WTC11 (cell line): Measurements from ENCODE around the gene CAST. TPM values are rescaled to one million over a fixed set of nuclear protein-coding genes. Genes with fewer than 3 reads are reported as not detected.

Experiments used
- ATAC-seq: fragments of 200-7000 bp; cut with Tn5 transposase; 2 replicates; pipeline ENCODE4 v1.10.0; 2021; ENCODE audit warnings: mild to moderate bottlenecking, moderate library complexity
- CTCF ChIA-PET: fragments of 300-600 bp; sonication (Branson Sonifier 250); formaldehyde crosslinking; loops from one replicate; lab custom pipeline; 2021; ENCODE audit warnings: antibody characterized with exemption; lab: Charles Lee
- POLR2A ChIA-PET: fragments of 350-600 bp; sonication (Branson Sonifier 250); formaldehyde crosslinking; loops from one replicate; lab custom pipeline; 2021; ENCODE audit warnings: antibody characterized with exemption; lab: Charles Lee
- DNase-seq: peaks from one replicate; pipeline ENCODE4 v3.0.0; 2021; ENCODE audit warnings: low spot score
- H3K27ac Mint-ChIP-seq: 2 replicates; pipeline ENCODE4 v1.8.0; 2021; ENCODE audit warnings: mixed read lengths
- H3K27me3 Mint-ChIP-seq: 2 replicates; pipeline ENCODE4 v1.8.0; 2021; ENCODE audit warnings: low read depth, mild to moderate bottlenecking, moderate library complexity, mixed read lengths
- H3K36me3 Mint-ChIP-seq: 2 replicates; pipeline ENCODE4 v1.8.0; 2021; ENCODE audit warnings: mixed read lengths
- H3K4me1 Mint-ChIP-seq: 2 replicates; pipeline ENCODE4 v1.8.0; 2022; ENCODE audit warnings: mixed read lengths
- H3K4me3 Mint-ChIP-seq: 2 replicates; pipeline ENCODE4 v1.8.0; 2021; ENCODE audit warnings: mild to moderate bottlenecking, moderate library complexity, mixed read lengths
- H3K9me3 Mint-ChIP-seq: 2 replicates; pipeline ENCODE4 v1.8.0; 2021; ENCODE audit warnings: mixed read lengths
- ATF2 ChIP-seq: sonication (generic); formaldehyde crosslinking; IDR thresholded peaks from 2 replicates; pipeline ENCODE4 v1.8.1; 2022; ENCODE audit warnings: low read depth, missing genetic modification reagents, borderline replicate concordance
- EMX1 ChIP-seq: fragments of 250-450 bp; sonication (Bioruptor Pico); IDR thresholded peaks from 2 replicates; pipeline ENCODE4 v1.8.0; 2021; ENCODE audit warnings: mild to moderate bottlenecking
- ETV6 ChIP-seq: sonication (generic); formaldehyde crosslinking; IDR thresholded peaks from 2 replicates; pipeline ENCODE4 v1.8.1; 2022; ENCODE audit warnings: mild to moderate bottlenecking, missing genetic modification reagents
- FOXP1 ChIP-seq: sonication (generic); formaldehyde crosslinking; IDR thresholded peaks from 2 replicates; pipeline ENCODE4 v1.8.0; 2022; ENCODE audit warnings: missing genetic modification reagents, mild to moderate bottlenecking, moderate library complexity, borderline replicate concordance
- GTF2I ChIP-seq: fragments of 250-450 bp; sonication (Bioruptor Pico); conservative IDR thresholded peaks from 2 replicates; pipeline ENCODE4 v1.4.0; 2021; ENCODE audit warnings: mild to moderate bottlenecking
- HMGA2 ChIP-seq: fragments of 250-450 bp; sonication (Bioruptor Pico); IDR thresholded peaks from 2 replicates; pipeline ENCODE4 v1.4.0; 2021; ENCODE audit warnings: mild to moderate bottlenecking, moderate library complexity
- IRF2 ChIP-seq: sonication (generic); formaldehyde crosslinking; IDR thresholded peaks from 2 replicates; pipeline ENCODE4 v1.8.0; 2022; ENCODE audit warnings: low read depth, missing genetic modification reagents, borderline replicate concordance
- JUN ChIP-seq: sonication (generic); formaldehyde crosslinking; IDR thresholded peaks from 2 replicates; pipeline ENCODE4 v1.8.0; 2023; ENCODE audit warnings: mild to moderate bottlenecking, missing genetic modification reagents
- MLX ChIP-seq: sonication (generic); formaldehyde crosslinking; IDR thresholded peaks from 2 replicates; pipeline ENCODE4 v1.8.1; 2023; ENCODE audit warnings: mild to moderate bottlenecking, missing genetic modification reagents, moderate library complexity
- NR2C2 ChIP-seq: sonication (generic); formaldehyde crosslinking; IDR thresholded peaks from 2 replicates; pipeline ENCODE4 v1.8.0; 2022; ENCODE audit warnings: mild to moderate bottlenecking, missing genetic modification reagents
- RELA ChIP-seq: sonication (generic); formaldehyde crosslinking; IDR thresholded peaks from 2 replicates; pipeline ENCODE4 v1.8.1; 2022; ENCODE audit warnings: missing genetic modification reagents, mild to moderate bottlenecking, borderline replicate concordance
- RORB ChIP-seq: fragments of 250-450 bp; sonication (Bioruptor Pico); IDR thresholded peaks from 2 replicates; pipeline ENCODE4 v1.9.0; 2021; ENCODE audit warnings: mild to moderate bottlenecking
- STAT6 ChIP-seq: sonication (generic); formaldehyde crosslinking; conservative IDR thresholded peaks from 2 replicates; pipeline ENCODE4 v1.8.1; 2023; ENCODE audit warnings: mild to moderate bottlenecking, low read depth, missing genetic modification reagents, moderate library complexity
- ZMAT4 ChIP-seq: fragments of 250-450 bp; sonication (Bioruptor Pico); IDR thresholded peaks from 2 replicates; pipeline ENCODE4 v1.9.0; 2021; ENCODE audit warnings: mild to moderate bottlenecking
- ZNF232 ChIP-seq: sonication (generic); formaldehyde crosslinking; IDR thresholded peaks from 2 replicates; pipeline ENCODE4 v1.8.0; 2022; ENCODE audit warnings: mild to moderate bottlenecking, missing genetic modification reagents
- ZNF263 ChIP-seq: sonication (generic); formaldehyde crosslinking; IDR thresholded peaks from 2 replicates; pipeline ENCODE4 v1.8.1; 2022; ENCODE audit warnings: low read depth, mild to moderate bottlenecking, moderate library complexity, missing genetic modification reagents
- ZNF396 ChIP-seq: fragments of 250-450 bp; sonication (Bioruptor Pico); IDR thresholded peaks from 2 replicates; pipeline ENCODE4 v1.8.0; 2021; ENCODE audit warnings: mild to moderate bottlenecking, moderate library complexity, borderline replicate concordance
- ZNF423 ChIP-seq: fragments of 250-450 bp; sonication (Bioruptor Pico); IDR thresholded peaks from 2 replicates; pipeline ENCODE4 v2.1.2; 2022; ENCODE audit warnings: mild to moderate bottlenecking, moderate library complexity
- total RNA-seq: library from RNA; stranded (reverse); gene quantifications from 3 replicates; pipeline ENCODE4 v1.2.3, GENCODE V29; 2021
- TF ChIP-seq, protein P1 (sequence below): sonication (generic); formaldehyde crosslinking; IDR thresholded peaks from 2 replicates; pipeline ENCODE4 v1.8.1; 2023; ENCODE audit warnings: mild to moderate bottlenecking, missing genetic modification reagents
- TF ChIP-seq, protein P2 (sequence below): fragments of 200-600 bp; IDR thresholded peaks from 2 replicates; pipeline ENCODE4 v1.8.0; 2022; ENCODE audit warnings: antibody characterized with exemption
- TF ChIP-seq, protein P3 (sequence below): sonication (generic); formaldehyde crosslinking; IDR thresholded peaks from 2 replicates; pipeline ENCODE4 v1.8.0; 2023; ENCODE audit warnings: missing genetic modification reagents
- TF ChIP-seq, protein P4 (sequence below): sonication (generic); formaldehyde crosslinking; IDR thresholded peaks from 2 replicates; pipeline ENCODE4 v1.8.0; 2022; ENCODE audit warnings: missing genetic modification reagents

CAST gene
- total RNA-seq, 1 experiment from 2014 or later, result 40.0 TPM

DNA sequence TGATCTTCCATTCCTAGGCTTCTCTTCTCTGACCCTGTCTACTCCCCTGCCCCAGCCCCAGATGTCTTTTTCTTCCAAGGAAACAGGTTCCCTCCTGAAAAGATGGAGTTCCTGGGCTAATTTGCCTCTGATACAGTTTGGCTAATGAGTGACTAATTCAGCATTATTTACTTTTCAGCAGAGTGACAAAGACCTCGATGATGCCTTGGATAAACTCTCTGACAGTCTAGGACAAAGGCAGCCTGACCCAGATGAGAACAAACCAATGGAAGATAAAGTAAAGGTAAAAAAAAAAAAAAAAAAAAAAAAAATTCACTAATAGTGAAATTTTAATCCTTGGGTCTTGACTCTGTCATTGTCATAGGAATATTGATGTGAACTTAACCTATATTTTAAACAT lies 102.9 kb downstream of the CAST start (continued):
- TF ChIP-seq, protein P1, sequence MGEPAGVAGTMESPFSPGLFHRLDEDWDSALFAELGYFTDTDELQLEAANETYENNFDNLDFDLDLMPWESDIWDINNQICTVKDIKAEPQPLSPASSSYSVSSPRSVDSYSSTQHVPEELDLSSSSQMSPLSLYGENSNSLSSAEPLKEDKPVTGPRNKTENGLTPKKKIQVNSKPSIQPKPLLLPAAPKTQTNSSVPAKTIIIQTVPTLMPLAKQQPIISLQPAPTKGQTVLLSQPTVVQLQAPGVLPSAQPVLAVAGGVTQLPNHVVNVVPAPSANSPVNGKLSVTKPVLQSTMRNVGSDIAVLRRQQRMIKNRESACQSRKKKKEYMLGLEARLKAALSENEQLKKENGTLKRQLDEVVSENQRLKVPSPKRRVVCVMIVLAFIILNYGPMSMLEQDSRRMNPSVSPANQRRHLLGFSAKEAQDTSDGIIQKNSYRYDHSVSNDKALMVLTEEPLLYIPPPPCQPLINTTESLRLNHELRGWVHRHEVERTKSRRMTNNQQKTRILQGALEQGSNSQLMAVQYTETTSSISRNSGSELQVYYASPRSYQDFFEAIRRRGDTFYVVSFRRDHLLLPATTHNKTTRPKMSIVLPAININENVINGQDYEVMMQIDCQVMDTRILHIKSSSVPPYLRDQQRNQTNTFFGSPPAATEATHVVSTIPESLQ (CRISPR knock-in tag), result no peak
- TF ChIP-seq ZNF263 (no peak), HMGA2 (CRISPR knock-in tag) (no peak), FOXP1 (no peak), STAT6 (CRISPR knock-in tag) (no peak), ZMAT4 (no peak), ATF2 (no peak), ZNF423 (CRISPR knock-in tag) (no peak)

- Mint-ChIP-seq H3K4me1 (peaks cover 9% of the 10 kb centered on the region), H3K27me3 (no peaks in the 10 kb centered on the region), H3K4me3 (no peak overlapping the region), H3K27ac (peak overlapping the region; percentile 7; the same call in 1 of the 2 replicates), H3K36me3 (peaks cover 21% of the 10 kb centered on the region), H3K9me3 (no peaks in the 10 kb centered on the region)
- CTCF ChIA-PET, result interaction anchor here (0.8 to 1.5 kb wide), 3 partner anchors 17 to 374 kb away, joined by 3 to 4 read pairs (median 3); partner anchors contain the start of gene LIX1
- DNase-seq (no peak), ATAC-seq (peak; percentile 76)
- POLR2A ChIA-PET, result no interaction called here
- TF ChIP-seq ZNF232 (CRISPR knock-in tag), result no peak
- TF ChIP-seq MLX (CRISPR knock-in tag), result no peak
- TF ChIP-seq GTF2I (CRISPR knock-in tag), result no peak
- no peak for TF ChIP-seq ETV6 (CRISPR knock-in tag)
- no peak for TF ChIP-seq EMX1
- no peak for TF ChIP-seq IRF2
- TF ChIP-seq, protein P2, sequence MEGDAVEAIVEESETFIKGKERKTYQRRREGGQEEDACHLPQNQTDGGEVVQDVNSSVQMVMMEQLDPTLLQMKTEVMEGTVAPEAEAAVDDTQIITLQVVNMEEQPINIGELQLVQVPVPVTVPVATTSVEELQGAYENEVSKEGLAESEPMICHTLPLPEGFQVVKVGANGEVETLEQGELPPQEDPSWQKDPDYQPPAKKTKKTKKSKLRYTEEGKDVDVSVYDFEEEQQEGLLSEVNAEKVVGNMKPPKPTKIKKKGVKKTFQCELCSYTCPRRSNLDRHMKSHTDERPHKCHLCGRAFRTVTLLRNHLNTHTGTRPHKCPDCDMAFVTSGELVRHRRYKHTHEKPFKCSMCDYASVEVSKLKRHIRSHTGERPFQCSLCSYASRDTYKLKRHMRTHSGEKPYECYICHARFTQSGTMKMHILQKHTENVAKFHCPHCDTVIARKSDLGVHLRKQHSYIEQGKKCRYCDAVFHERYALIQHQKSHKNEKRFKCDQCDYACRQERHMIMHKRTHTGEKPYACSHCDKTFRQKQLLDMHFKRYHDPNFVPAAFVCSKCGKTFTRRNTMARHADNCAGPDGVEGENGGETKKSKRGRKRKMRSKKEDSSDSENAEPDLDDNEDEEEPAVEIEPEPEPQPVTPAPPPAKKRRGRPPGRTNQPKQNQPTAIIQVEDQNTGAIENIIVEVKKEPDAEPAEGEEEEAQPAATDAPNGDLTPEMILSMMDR, result no peak
- TF ChIP-seq, protein P3, sequence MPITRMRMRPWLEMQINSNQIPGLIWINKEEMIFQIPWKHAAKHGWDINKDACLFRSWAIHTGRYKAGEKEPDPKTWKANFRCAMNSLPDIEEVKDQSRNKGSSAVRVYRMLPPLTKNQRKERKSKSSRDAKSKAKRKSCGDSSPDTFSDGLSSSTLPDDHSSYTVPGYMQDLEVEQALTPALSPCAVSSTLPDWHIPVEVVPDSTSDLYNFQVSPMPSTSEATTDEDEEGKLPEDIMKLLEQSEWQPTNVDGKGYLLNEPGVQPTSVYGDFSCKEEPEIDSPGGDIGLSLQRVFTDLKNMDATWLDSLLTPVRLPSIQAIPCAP (CRISPR knock-in tag), result no peak
- TF ChIP-seq, protein P4, sequence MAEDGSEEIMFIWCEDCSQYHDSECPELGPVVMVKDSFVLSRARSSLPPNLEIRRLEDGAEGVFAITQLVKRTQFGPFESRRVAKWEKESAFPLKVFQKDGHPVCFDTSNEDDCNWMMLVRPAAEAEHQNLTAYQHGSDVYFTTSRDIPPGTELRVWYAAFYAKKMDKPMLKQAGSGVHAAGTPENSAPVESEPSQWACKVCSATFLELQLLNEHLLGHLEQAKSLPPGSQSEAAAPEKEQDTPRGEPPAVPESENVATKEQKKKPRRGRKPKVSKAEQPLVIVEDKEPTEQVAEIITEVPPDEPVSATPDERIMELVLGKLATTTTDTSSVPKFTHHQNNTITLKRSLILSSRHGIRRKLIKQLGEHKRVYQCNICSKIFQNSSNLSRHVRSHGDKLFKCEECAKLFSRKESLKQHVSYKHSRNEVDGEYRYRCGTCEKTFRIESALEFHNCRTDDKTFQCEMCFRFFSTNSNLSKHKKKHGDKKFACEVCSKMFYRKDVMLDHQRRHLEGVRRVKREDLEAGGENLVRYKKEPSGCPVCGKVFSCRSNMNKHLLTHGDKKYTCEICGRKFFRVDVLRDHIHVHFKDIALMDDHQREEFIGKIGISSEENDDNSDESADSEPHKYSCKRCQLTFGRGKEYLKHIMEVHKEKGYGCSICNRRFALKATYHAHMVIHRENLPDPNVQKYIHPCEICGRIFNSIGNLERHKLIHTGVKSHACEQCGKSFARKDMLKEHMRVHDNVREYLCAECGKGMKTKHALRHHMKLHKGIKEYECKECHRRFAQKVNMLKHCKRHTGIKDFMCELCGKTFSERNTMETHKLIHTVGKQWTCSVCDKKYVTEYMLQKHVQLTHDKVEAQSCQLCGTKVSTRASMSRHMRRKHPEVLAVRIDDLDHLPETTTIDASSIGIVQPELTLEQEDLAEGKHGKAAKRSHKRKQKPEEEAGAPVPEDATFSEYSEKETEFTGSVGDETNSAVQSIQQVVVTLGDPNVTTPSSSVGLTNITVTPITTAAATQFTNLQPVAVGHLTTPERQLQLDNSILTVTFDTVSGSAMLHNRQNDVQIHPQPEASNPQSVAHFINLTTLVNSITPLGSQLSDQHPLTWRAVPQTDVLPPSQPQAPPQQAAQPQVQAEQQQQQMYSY (CRISPR knock-in tag), result no peak
- TF ChIP-seq RELA (CRISPR knock-in tag), result no peak
- TF ChIP-seq RORB (CRISPR knock-in tag), result no peak
- TF ChIP-seq ZNF396 (CRISPR knock-in tag), result no peak
- no peak for TF ChIP-seq JUN (CRISPR knock-in tag)
- no peak for TF ChIP-seq NR2C2 (CRISPR knock-in tag)
Measured at GRCh38 chr5:96768708-96769251, 106.6 kb downstream of the CAST start.
